GM12892 (cell line): ENCODE results near the gene KCNS3.

Source experiments
- DNase-seq: peaks from one replicate; pipeline ENCODE4 v3.0.0; 2011; ENCODE audit not compliant: insufficient read length
- FAIRE-seq: peaks from 2 replicates; lab custom pipeline; 2011; peaks lifted over from hg19 to GRCh38; lab: Jason Lieb, UNC
- POLR2A ChIP-seq: IDR thresholded peaks from 2 replicates; pipeline ENCODE4 v1.6.1; 2011; ENCODE audit warnings: low read depth, low read length, control low read depth
- POLR2AphosphoS5 ChIP-seq: IDR thresholded peaks from 2 replicates; pipeline ENCODE4 v1.6.1; 2011; ENCODE audit warnings: low read depth, low read length, control low read depth
- TAF1 ChIP-seq: IDR thresholded peaks from 2 replicates; pipeline ENCODE4 v1.6.1; 2011; ENCODE audit warnings: low read depth, mild to moderate bottlenecking, control low read depth, low read length, borderline replicate concordance

KCNS3 gene

GRCh38 chr2:17879137-17879912 lies 858 bp downstream of the KCNS3 start:
- DNase-seq (peak; percentile 33), FAIRE-seq (no peak)
- TF ChIP-seq TAF1 (no peak), POLR2AphosphoS5 (no peak), POLR2A (no peak)

- DNase-seq (no peak), FAIRE-seq (no peak)
- TF ChIP-seq POLR2A (no peak), POLR2AphosphoS5 (no peak), TAF1 (no peak)
Measured at GRCh38 chr2:17879913-17880274, 1.4 kb downstream of the KCNS3 start.

GRCh38 chr2:17892770-17893534 lies 14.5 kb downstream of the KCNS3 start:
- no peak for FAIRE-seq
- no peak for DNase-seq
- no peak for TF ChIP-seq POLR2AphosphoS5
- no peak for TF ChIP-seq TAF1
- TF ChIP-seq POLR2A: no peak

- DNase-seq (no peak), FAIRE-seq (no peak)
- no peak for TF ChIP-seq TAF1
- no peak for TF ChIP-seq POLR2AphosphoS5
- no peak for TF ChIP-seq POLR2A
Measured at GRCh38 chr2:17894005-17894404, 15.5 kb downstream of the KCNS3 start.

- TF ChIP-seq POLR2A: no peak
- TF ChIP-seq POLR2AphosphoS5: no peak
- no peak for TF ChIP-seq TAF1
- no peak for DNase-seq
- FAIRE-seq: no peak
Measured at GRCh38 chr2:17894556-17894955, 16.1 kb downstream of the KCNS3 start.

GRCh38 chr2:17899871-17900270 lies 21.4 kb downstream of the KCNS3 start:
- DNase-seq (no peak), FAIRE-seq (no peak)
- TF ChIP-seq POLR2AphosphoS5: no peak
- no peak for TF ChIP-seq TAF1
- no peak for TF ChIP-seq POLR2A

- no peak for DNase-seq
- TF ChIP-seq TAF1 (no peak), POLR2AphosphoS5 (no peak), POLR2A (no peak)
- no peak for FAIRE-seq
Measured at GRCh38 chr2:17901246-17901645, 22.8 kb downstream of the KCNS3 start.

GRCh38 chr2:17910980-17911379 lies 32.5 kb downstream of the KCNS3 start:
- TF ChIP-seq TAF1 (no peak), POLR2A (no peak), POLR2AphosphoS5 (no peak)
- FAIRE-seq: no peak
- no peak for DNase-seq

GRCh38 chr2:17911491-17912260 lies 33.2 kb downstream of the KCNS3 start:
- TF ChIP-seq TAF1 (no peak), POLR2AphosphoS5 (no peak), POLR2A (no peak)
- no peak for FAIRE-seq
- DNase-seq: no peak

- TF ChIP-seq POLR2A: no peak
- TF ChIP-seq POLR2AphosphoS5: no peak
- no peak for TF ChIP-seq TAF1
- DNase-seq (no peak), FAIRE-seq (no peak)
Measured at GRCh38 chr2:17912266-17912691, 33.8 kb downstream of the KCNS3 start.

- TF ChIP-seq POLR2A (no peak), POLR2AphosphoS5 (no peak), TAF1 (no peak)
- FAIRE-seq (no peak), DNase-seq (no peak)
Measured at GRCh38 chr2:17915099-17915498, 36.6 kb downstream of the KCNS3 start.
